ENCODE data around the gene TMEM178A.
"Not testable (repeated sequence)": the region's sequence is repeated elsewhere in the genome, so short reads cannot be mapped to it uniquely, and the experiment has no call there.

Gene TMEM178A

GRCh38 chr2:39717067-39717466 is 51.4 kb downstream of the TMEM178A start:
- no peak for FAIRE-seq

DNA sequence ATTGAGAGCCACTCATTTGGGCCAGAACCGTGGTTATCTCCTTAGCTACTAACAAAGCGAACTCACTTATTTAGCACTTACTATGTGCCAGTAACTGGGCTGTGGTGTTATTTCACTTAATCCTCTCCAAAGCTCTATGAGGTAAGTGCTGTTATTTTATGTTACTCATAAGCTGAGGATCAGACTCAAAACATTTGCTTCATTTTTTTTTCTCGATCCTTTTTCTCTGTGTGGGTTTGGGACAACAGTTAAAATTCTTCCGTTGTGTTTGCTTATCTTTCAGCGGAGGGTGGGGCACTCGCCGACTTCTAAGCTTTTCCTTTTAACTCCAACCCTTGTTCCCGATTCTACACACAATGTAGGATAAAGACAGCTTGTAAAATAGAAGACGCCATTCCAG is 52.8 kb downstream of the TMEM178A start:
- peak; percentile 86 for FAIRE-seq

GRCh38 chr2:39719317-39719716 is 53.6 kb downstream of the TMEM178A start:
- no peak for FAIRE-seq

DNA sequence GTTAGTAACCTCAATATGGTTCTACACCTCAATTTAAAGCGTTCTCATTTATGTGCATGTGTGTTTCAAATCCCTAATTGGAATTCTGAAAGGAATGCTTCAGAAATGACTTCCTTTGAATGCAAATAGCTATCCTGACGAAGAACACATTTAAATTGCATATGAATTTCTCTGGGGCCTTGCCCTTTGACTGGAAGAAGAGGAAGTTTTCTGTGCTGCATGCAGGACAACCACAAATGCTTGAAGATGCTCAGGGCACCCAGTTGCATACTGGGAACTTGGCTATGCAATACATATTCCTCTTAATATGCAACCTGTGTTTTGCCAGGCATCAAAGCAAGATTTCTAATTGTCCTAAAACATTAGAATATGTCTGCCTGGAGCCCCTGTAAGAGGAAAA is 55.3 kb downstream of the TMEM178A start:
- FAIRE-seq = no peak

DNA sequence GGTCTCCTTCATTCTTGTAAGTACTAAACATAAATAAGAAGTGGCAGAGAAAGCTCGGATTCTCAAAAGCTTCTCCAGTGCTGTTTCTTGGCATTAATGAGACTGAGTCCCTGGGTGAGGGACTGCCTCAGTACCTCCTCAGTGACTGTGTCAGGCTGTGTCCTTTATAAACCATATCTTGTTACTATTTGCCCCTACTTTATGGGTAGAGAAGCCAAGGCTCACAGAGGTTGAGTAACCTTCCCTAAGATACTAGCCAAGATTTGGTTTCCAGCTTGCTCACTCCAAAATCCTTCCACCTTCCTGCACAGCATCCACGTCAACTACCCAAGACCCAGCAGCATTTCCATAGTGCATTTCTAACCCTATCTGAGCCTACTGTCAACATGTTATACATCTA is 57.8 kb downstream of the TMEM178A start:
- FAIRE-seq = no peak

GRCh38 chr2:39723946-39724827 is 58.5 kb downstream of the TMEM178A start:
- no peak for FAIRE-seq

GRCh38 chr2:39724828-39725144 is 59.1 kb downstream of the TMEM178A start:
- no peak for FAIRE-seq

- FAIRE-seq = no peak
Observed at GRCh38 chr2:39725401-39725800, 59.7 kb downstream of the TMEM178A start.

DNA sequence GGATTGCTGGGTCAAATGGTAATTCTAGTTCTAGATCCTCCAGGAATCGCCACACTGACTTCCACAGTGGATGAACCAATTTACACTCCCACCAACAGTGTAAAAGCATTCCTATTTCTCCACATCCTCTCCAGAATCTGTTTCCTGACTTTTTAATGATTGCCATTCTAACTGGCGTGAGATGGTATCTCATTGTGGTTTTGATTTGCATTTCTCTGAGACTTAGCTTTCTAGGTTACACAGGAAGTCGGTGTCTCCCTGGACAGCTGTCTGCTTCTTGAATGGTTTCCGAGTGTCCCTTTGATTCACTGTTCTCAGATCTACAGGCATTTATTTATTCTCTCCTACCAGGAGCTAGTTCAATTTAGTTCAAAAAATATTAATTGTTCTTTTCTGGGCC is 62.4 kb downstream of the TMEM178A start:
- not testable (repeated sequence) for FAIRE-seq

DNA sequence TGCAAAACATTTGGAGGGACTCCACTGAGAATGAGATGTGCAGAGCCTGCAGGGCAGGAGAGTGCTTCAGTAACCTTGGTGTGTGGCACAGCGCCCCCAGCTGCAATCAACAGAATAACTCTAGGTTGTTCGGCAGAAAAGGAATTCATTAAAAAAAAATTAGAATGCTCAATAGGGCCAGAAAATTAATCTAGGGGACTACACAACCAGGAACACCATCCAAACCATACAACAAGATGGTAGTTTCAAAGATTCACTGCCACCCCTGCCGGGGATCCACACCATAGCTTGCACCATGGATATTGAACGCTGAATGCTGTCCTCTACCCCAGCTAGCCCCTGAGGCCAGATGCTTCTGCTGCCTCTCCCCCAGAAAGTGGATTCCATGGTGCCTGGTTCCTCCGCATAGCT is 63.2 kb downstream of the TMEM178A start:
- no peak for FAIRE-seq

- peak; percentile 75 for FAIRE-seq
Observed at GRCh38 chr2:39730276-39730675, 64.6 kb downstream of the TMEM178A start.

- FAIRE-seq = no peak
Observed at GRCh38 chr2:39730685-39731302, 65.1 kb downstream of the TMEM178A start.

GRCh38 chr2:39731546-39731945 is 65.8 kb downstream of the TMEM178A start:
- no peak for FAIRE-seq

DNA sequence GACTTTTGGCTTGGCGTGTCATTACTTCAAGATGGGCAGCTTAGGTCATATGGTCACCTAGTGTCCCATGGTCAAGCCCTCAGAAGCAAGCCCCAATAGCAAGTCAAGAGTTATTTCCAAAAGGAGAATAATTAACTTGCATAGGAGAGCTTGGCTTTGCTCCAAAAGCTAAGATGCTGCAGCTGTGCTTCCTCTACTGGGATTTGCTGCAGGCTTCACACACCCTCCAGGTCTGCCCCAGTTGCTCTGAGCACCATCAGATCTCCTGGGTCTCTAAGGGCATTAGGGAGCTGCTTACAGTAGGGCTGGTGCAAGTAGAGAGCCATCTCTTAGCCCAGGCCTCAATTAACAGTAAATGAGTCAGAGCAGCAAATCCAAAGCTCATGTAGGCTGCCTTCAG is 66.8 kb downstream of the TMEM178A start:
- no peak for FAIRE-seq

DNA sequence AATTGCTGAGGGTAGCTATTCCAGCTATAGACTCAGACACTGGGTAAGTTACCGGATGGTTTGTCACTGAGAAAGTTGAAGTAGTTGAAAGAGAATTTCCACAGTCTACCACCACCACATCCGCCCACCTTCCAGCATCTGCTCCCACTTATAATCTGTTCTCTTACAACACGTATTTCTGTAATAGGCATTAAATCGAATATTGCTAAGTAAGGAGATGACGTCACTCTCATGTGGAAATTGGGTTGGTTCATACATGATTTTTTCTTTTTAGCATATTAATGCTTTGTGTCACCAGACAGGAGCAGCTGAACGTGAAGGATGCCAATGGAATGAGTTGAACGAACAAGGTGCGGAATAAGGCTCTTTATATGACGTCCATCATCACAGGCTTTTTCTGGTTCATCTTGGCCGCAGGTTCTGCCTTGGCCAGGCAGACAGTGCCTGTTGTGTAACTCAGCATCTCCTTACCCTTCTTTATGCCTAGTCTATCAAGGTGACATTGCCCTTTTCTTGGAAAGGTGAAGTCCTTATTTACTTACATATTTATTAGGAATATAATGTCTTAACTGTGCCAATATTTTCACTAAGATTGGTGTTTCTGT is 67.5 kb downstream of the TMEM178A start:
- FAIRE-seq = no peak

- no peak for FAIRE-seq
Observed at GRCh38 chr2:39734445-39734844, 68.7 kb downstream of the TMEM178A start.

DNA sequence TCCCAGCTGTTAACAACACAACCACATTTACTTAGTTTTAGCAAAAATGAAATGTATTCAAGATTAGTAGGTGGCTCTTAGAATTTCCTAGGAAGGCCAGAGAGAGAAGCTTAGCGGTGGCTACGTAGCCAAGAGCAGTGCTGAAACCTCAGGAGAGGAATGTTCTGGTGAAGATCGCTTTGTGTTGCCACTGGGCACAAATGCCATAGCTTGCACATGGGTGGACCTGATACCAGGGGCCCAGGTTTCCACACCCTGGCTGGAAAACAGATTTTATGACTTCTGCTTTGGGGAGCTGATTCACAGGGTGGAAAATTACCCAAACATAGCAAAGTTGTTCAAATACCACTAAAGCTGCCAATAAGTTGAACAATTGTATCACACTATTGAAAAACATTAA is 69.9 kb downstream of the TMEM178A start:
- FAIRE-seq = no peak

DNA sequence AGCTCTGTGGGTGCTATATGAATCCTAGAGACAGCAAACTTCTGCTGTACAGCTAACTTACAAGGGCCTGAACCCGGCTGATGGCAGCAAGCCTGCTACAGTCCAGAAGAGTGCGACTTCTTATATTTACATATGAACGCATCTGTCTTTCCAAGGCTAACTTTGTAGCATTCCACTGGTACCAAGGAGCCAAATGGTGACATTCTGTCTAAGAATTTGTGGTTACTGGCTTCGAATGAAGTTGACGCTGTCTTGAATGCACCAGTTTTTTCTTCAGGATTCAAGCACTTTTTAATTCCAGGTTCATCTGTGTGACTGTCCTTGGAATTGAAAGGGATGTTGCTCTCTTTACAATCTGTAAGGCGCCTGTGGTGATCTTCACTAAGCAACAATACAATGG is 70.9 kb downstream of the TMEM178A start:
- no peak for FAIRE-seq

- FAIRE-seq = no peak
Observed at GRCh38 chr2:39737661-39738060, 71.9 kb downstream of the TMEM178A start.

GRCh38 chr2:39738936-39739335 is 73.2 kb downstream of the TMEM178A start:
- FAIRE-seq = no peak

GRCh38 chr2:39739386-39739785 is 73.7 kb downstream of the TMEM178A start:
- no peak for FAIRE-seq

GRCh38 chr2:39741871-39742270 is 76.2 kb downstream of the TMEM178A start:
- no peak for FAIRE-seq

GRCh38 chr2:39743269-39743776 is 77.6 kb downstream of the TMEM178A start:
- no peak for FAIRE-seq

DNA sequence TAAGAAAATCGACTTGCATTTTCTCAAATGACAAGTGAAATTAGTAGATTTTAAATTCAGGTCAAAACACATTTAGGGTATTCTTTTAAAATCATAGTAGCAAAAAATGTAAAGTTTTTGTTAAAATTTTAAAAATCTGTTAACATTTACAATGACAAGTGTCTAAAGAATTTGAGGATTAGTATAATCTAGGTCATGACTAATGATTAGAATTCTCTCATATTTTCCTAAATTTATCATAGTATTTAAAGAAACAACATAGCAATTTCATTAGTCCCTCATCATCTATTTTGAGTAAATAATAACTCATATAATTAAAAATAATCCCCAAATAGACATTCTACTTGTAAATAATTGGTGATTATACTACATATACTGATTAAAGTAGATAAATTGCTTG is 89.7 kb downstream of the TMEM178A start:
- peak; percentile 86 for FAIRE-seq
